Ovary (tissue), 3 donors: Measurements from ENCODE around the gene PRM1.

Experiments used
- EP300 ChIP-seq: sonication (generic); formaldehyde crosslinking; IDR thresholded peaks from one replicate; pipeline ENCODE4 v1.6.1; 2017; ENCODE audit warnings: antibody characterized with exemption
- POLR2A ChIP-seq: fragments of 450-650 bp; IDR thresholded peaks from one replicate; pipeline ENCODE4 v1.6.1; 2017; ENCODE audit warnings: antibody characterized with exemption, mild to moderate bottlenecking, moderate library complexity
- TF ChIP-seq, protein P1 (sequence below), 3 donors: fragments of 450-650 bp in 2 of 3; fragments of 200-600 bp in 1 of 3; IDR thresholded peaks; one replicate each; pipeline versions ENCODE4 v1.5.1 to v1.8.0; 2016 to 2022; ENCODE audit warnings: antibody characterized with exemption in 3 of 3, mild to moderate bottlenecking in 1 of 3
- donor health status: DM: no; HTN: no; CAD: no.

DNA sequence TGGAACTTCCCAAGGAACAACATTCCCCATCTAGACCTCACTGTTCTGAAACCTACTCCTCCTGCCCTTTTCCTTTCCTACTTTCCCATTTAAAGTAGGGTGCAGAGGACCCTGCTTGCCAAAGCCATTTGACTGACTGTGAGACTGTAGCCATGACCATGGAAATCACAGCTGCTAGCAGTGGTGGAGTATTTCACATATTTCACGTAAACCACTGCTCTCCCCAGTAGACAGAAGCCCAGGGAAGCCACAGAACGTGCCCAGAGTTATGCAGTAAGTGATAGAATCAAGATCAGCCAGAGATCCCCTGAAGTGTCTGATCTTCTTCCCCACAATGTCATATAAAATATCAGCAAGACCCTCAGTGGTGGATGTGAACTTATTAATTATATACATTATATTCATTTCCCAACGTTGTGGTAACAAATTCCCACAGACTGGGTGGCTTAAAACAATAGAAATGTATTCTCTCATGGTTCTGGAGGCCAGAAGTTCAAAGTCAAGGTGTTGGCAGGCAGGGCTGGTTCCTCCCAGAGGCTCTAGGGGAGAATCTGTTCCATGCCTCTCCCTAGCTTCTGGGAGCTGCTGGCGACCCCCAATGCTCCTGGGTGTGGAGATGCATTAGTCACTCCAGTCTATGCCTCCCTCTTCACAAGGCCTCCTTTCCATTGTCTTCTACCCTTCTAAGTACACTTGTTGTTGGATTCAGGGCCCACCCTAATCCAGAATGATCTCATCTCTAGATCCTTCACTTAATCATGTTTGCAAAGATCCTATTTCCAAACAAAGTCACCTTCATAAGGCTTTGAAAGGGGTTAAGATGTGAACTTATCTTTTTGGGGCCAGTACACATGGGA is 20.7 kb upstream of the PRM1 start:
- TF ChIP-seq, protein P1, sequence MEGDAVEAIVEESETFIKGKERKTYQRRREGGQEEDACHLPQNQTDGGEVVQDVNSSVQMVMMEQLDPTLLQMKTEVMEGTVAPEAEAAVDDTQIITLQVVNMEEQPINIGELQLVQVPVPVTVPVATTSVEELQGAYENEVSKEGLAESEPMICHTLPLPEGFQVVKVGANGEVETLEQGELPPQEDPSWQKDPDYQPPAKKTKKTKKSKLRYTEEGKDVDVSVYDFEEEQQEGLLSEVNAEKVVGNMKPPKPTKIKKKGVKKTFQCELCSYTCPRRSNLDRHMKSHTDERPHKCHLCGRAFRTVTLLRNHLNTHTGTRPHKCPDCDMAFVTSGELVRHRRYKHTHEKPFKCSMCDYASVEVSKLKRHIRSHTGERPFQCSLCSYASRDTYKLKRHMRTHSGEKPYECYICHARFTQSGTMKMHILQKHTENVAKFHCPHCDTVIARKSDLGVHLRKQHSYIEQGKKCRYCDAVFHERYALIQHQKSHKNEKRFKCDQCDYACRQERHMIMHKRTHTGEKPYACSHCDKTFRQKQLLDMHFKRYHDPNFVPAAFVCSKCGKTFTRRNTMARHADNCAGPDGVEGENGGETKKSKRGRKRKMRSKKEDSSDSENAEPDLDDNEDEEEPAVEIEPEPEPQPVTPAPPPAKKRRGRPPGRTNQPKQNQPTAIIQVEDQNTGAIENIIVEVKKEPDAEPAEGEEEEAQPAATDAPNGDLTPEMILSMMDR (IDR thresholded peaks at IDR 0.05) = no peak
- TF ChIP-seq POLR2A (no peak), EP300 (no peak)
